ENCODE results near the gene C10orf90.

Gene C10orf90

DNA sequence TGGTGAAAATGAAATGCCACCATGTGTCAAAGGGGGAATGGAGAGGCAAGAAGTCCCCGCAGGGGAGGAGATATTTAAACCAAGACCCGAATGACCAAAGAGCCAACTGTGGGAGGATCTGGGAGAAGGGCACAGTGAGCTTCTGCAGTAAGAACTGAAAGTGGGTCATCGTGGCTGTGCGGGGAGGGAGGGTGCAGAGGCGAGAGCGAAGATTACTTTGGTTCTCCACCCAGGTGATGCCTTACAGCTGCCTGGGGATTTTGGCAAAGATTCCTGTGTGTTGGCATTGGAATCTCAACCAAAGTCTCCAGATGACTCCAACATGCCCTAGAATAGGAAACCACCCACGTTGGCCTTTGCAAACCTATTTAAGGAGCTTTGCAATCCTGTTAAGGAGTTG is 238.0 kb downstream of the C10orf90 start (continued):
- TF ChIP-seq, protein P1, sequence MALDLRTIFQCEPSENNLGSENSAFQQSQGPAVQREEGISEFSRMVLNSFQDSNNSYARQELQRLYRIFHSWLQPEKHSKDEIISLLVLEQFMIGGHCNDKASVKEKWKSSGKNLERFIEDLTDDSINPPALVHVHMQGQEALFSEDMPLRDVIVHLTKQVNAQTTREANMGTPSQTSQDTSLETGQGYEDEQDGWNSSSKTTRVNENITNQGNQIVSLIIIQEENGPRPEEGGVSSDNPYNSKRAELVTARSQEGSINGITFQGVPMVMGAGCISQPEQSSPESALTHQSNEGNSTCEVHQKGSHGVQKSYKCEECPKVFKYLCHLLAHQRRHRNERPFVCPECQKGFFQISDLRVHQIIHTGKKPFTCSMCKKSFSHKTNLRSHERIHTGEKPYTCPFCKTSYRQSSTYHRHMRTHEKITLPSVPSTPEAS (tag by site-specific recombination; IDR thresholded peaks at IDR 0.05): no peak
- no peak for TF ChIP-seq ZSCAN23 (tag by site-specific recombination; IDR thresholded peaks at IDR 0.05)

DNA sequence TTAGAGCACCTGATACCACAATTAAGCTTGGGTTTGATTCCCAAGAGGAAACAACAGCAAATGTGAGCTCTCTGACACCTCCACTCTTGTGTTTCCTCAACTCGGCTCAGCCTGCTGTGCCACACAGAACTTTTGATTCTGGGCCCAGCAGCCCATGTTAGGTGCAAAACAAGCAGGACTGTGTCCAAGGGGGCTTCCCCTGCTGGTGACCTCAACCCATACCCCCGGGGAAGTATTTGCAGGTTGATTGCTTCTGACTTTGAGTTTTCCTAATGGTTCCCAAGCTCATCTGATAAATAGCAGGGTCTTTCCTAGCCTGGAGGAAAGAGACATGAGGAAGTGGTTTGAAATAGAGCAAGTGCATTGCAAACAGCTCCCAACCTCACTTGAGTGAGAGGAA is 238.7 kb downstream of the C10orf90 start:
- H3K36me3 ChIP-seq (ENCODE audit: control insufficient read depth in 2 of 2, insufficient read depth in 1 of 2, low read length in 2 of 2): no peaks in the 10 kb centered on the region
- no peaks in the 10 kb centered on the region for H3K9me3 ChIP-seq (ENCODE audit: control insufficient read depth, insufficient read depth, low read depth, low read length)
- H3K4me1 ChIP-seq (ENCODE audit: control insufficient read depth, insufficient read depth, low read length): no peaks in the 10 kb centered on the region
- H3K27ac ChIP-seq (ENCODE audit: extremely low read depth, low read depth, low read length): no peak overlapping the region
- H3K4me3 ChIP-seq (ENCODE audit: low read depth, low read length): no peak overlapping the region
- ChIA-PET CTCF (no interaction called here), POLR2A (no interaction called here)
- TF ChIP-seq ZNF792 (tag by site-specific recombination; IDR thresholded peaks at IDR 0.05) (no peak), ZNF366 (tag by site-specific recombination; conservative IDR thresholded peaks at IDR 0.05) (no peak), ZXDB (tag by site-specific recombination; IDR thresholded peaks at IDR 0.05) (no peak), ZNF133 (tag by site-specific recombination; IDR thresholded peaks at IDR 0.05) (no peak), ZNF202 (tag by site-specific recombination; IDR thresholded peaks at IDR 0.05; ENCODE audit: borderline replicate concordance) (no peak), ZNF544 (tag by site-specific recombination; IDR thresholded peaks at IDR 0.05) (no peak), ZNF114 (tag by site-specific recombination; IDR thresholded peaks at IDR 0.05) (no peak), ZNF211 (tag by site-specific recombination; IDR thresholded peaks at IDR 0.05; ENCODE audit: low read depth) (no peak), ZNF23 (tag by site-specific recombination; IDR thresholded peaks at IDR 0.05; ENCODE audit: borderline replicate concordance) (no peak), BCL11A (tag by site-specific recombination; IDR thresholded peaks at IDR 0.05; ENCODE audit: low read depth) (no peak), HOXC10 (CRISPR knock-in tag; IDR thresholded peaks at IDR 0.05) (no peak), ZBTB1 (tag by site-specific recombination; IDR thresholded peaks at IDR 0.05) (no peak), MZF1 (tag by site-specific recombination; IDR thresholded peaks at IDR 0.05; ENCODE audit: borderline replicate concordance) (no peak), ZNF324 (tag by site-specific recombination; IDR thresholded peaks at IDR 0.05) (no peak)
- TF ChIP-seq, protein P2, sequence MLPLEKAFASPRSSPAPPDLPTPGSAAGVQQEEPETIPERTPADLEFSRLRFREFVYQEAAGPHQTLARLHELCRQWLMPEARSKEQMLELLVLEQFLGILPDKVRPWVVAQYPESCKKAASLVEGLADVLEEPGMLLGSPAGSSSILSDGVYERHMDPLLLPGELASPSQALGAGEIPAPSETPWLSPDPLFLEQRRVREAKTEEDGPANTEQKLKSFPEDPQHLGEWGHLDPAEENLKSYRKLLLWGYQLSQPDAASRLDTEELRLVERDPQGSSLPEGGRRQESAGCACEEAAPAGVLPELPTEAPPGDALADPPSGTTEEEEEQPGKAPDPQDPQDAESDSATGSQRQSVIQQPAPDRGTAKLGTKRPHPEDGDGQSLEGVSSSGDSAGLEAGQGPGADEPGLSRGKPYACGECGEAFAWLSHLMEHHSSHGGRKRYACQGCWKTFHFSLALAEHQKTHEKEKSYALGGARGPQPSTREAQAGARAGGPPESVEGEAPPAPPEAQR (tag by site-specific recombination; IDR thresholded peaks at IDR 0.05): no peak
- TF ChIP-seq, protein P3, sequence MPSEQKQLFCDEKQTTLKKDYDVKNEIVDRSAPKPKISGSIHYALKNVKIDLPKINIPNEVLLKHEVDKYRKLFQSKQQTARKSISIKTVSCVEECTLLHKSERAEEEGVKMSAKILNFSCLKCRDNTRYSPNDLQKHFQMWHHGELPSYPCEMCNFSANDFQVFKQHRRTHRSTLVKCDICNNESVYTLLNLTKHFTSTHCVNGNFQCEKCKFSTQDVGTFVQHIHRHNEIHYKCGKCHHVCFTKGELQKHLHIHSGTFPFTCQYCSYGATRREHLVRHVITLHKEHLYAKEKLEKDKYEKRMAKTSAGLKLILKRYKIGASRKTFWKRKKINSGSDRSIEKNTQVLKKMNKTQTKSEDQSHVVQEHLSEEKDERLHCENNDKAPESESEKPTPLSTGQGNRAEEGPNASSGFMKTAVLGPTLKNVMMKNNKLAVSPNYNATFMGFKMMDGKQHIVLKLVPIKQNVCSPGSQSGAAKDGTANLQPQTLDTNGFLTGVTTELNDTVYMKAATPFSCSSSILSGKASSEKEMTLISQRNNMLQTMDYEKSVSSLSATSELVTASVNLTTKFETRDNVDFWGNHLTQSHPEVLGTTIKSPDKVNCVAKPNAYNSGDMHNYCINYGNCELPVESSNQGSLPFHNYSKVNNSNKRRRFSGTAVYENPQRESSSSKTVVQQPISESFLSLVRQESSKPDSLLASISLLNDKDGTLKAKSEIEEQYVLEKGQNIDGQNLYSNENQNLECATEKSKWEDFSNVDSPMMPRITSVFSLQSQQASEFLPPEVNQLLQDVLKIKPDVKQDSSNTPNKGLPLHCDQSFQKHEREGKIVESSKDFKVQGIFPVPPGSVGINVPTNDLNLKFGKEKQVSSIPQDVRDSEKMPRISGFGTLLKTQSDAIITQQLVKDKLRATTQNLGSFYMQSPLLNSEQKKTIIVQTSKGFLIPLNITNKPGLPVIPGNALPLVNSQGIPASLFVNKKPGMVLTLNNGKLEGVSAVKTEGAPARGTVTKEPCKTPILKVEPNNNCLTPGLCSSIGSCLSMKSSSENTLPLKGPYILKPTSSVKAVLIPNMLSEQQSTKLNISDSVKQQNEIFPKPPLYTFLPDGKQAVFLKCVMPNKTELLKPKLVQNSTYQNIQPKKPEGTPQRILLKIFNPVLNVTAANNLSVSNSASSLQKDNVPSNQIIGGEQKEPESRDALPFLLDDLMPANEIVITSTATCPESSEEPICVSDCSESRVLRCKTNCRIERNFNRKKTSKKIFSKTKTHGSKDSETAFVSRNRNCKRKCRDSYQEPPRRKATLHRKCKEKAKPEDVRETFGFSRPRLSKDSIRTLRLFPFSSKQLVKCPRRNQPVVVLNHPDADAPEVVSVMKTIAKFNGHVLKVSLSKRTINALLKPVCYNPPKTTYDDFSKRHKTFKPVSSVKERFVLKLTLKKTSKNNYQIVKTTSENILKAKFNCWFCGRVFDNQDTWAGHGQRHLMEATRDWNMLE (tag by site-specific recombination; conservative IDR thresholded peaks at IDR 0.05; ENCODE audit: low read depth): no peak
- TF ChIP-seq, protein P4, sequence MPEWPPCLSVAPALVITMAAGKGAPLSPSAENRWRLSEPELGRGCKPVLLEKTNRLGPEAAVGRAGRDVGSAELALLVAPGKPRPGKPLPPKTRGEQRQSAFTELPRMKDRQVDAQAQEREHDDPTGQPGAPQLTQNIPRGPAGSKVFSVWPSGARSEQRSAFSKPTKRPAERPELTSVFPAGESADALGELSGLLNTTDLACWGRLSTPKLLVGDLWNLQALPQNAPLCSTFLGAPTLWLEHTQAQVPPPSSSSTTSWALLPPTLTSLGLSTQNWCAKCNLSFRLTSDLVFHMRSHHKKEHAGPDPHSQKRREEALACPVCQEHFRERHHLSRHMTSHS (tag by site-specific recombination; IDR thresholded peaks at IDR 0.05): no peak

Measured in HEK293 (cell line).